Calu3 (cell line): ENCODE measurements around the gene DDX42. TPM values are rescaled to one million over a fixed set of nuclear protein-coding genes. Genes with fewer than 3 reads are reported as not detected.

ENCODE experiments used
- Bru-seq: library from RNA; stranded (reverse); fragments of 400-500 nt; gene quantifications from one replicate; lab custom pipeline; 2021; lab: Mats Ljungman, UMichigan
- BruChase-seq, 2 experiments: library from RNA; stranded (reverse); fragments of 400-500 nt; gene quantifications; one replicate each; lab custom pipeline; 2021; lab: Mats Ljungman, UMichigan
- BruUV-seq: library from RNA; stranded (reverse); fragments of 400-500 nt; replicated peaks from 2 replicates; lab custom pipeline; 2021; lab: Mats Ljungman, UMichigan
- CTCF ChIA-PET: fragments of 300-600 bp; sonication (Branson Sonifier 250); formaldehyde crosslinking; loops from one replicate; lab custom pipeline; 2022; ENCODE audit warnings: antibody characterized with exemption; lab: Charles Lee
- DNase-seq: peaks from one replicate; pipeline ENCODE4 v3.0.0; 2022
- H3K27ac Mint-ChIP-seq: one replicate; pipeline ENCODE4 v1.8.0; 2022; ENCODE audit warnings: mixed read lengths; ENCODE audit not compliant: unreplicated experiment
- H3K27me3 Mint-ChIP-seq: one replicate; pipeline ENCODE4 v1.8.0; 2022; ENCODE audit warnings: mixed read lengths; ENCODE audit not compliant: unreplicated experiment
- H3K36me3 Mint-ChIP-seq: one replicate; pipeline ENCODE4 v1.8.0; 2022; ENCODE audit warnings: mild to moderate bottlenecking, moderate library complexity, mixed read lengths; ENCODE audit not compliant: insufficient read depth, unreplicated experiment
- H3K4me1 Mint-ChIP-seq: one replicate; pipeline ENCODE4 v1.8.0; 2022; ENCODE audit warnings: mild to moderate bottlenecking, low read depth, mixed read lengths; ENCODE audit not compliant: unreplicated experiment
- H3K4me3 Mint-ChIP-seq: one replicate; pipeline ENCODE4 v1.8.0; 2022; ENCODE audit warnings: mild to moderate bottlenecking, low read depth, moderate library complexity, mixed read lengths; ENCODE audit not compliant: unreplicated experiment
- H3K9me3 Mint-ChIP-seq: one replicate; pipeline ENCODE4 v1.8.0; 2022; ENCODE audit warnings: low read depth, mixed read lengths; ENCODE audit not compliant: unreplicated experiment
- CTCF ChIP-seq: fragments of 200-600 bp; IDR thresholded peaks from one replicate; pipeline ENCODE4 v1.8.0; 2022; ENCODE audit warnings: antibody characterized with exemption; ENCODE audit not compliant: unreplicated experiment
- intact Hi-C: fragments of 100-400 bp; cut with micrococcal nuclease; formaldehyde crosslinking; loops from one replicate; pipeline ENCODE4 v1.10.0; 2022; ENCODE audit not compliant: unreplicated experiment
- long read RNA-seq: library from polyadenylated mRNA; stranded (forward); transcript quantifications from one replicate; pipeline ENCODE4 v2.0.0, GENCODE V29; 2022
- total RNA-seq: library from RNA; stranded (reverse); gene quantifications from 2 replicates; pipeline ENCODE4 v1.2.3, GENCODE V29; 2022

DDX42 gene
- total RNA-seq (87.8 and 99.5 TPM in 2 replicates), Bru-seq, nascent RNA (percentile 89 among the genes with signal in this experiment), BruChase-seq, experiment 1, labeled RNA remaining after a 6-hour chase (percentile 78 among the genes with signal in this experiment), BruChase-seq, experiment 2, labeled RNA remaining after a 2-hour chase (percentile 81 among the genes with signal in this experiment)
- long read RNA-seq, full-length matches to known transcripts = 27 of 32 reads
- long read RNA-seq, partial matches to known transcripts = 3 of 32 reads
- long read RNA-seq, other reads (novel, unspliced or antisense) = 2 of 32 reads

DNA sequence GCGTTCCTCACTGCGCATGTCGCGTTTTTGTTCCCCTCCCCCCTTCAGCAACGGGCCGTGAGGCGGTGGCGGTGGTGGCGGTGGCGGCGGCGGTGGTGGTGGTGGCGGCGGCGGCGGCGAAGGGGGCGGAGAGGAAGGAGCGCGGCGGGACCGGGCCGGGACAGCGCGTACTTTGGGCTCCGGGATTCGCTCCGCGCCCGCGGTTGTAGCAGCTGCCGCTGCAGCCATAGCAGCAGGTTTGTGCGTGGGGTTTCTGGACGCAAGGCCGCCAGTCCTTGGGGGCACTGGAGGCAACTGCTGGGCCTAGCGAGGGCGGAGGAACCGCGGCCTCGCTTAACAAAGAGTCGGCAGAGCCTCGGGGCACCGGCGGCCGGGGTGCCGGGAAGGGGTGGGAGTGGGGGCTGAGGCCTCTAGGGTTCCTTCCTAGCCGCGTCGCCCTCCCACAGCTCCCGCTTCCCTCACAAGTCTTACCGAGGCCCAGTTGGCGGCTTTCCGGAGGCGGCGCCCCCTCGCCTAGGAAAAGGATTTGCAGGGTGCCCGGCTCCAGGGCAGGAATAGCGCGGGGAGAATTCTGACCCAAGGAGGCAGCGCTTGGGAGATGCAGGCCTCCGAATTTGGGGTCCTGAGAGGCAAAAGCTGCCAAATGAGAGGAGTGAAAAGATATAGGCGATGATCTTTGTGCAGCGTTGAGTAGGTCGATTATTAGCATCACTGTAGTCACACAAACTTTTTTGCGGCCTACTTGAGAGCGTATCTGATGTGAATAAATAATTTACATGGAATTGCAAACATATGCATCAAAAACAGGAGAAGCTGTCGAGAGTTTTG is at the start of gene DDX42:
Gene DDX42 (plus strand): TSS at position 30 of the 828 bp plus-strand sequence. CDS start 12,880 bp downstream, outside the sequence.
- DNase-seq = peak; percentile 90
- H3K36me3 Mint-ChIP-seq = peaks cover 49% of the 10 kb centered on the region
- no TSS peak for BruUV-seq
- peaks cover 2% of the 10 kb centered on the region for H3K9me3 Mint-ChIP-seq
- H3K27ac Mint-ChIP-seq = peak within 1 kb of the TSS; percentile 98
- intact Hi-C loops = no loop called here
- H3K4me1 Mint-ChIP-seq = peaks cover 45% of the 10 kb centered on the region
- H3K4me3 Mint-ChIP-seq = peak within 1 kb of the TSS; percentile 73
- no peaks in the 10 kb centered on the region for H3K27me3 Mint-ChIP-seq
- no peak for TF ChIP-seq CTCF
- CTCF ChIA-PET = interaction anchor here (0.6 to 1.7 kb wide), 7 partner anchors 8 to 76 kb away, joined by 3 to 8 read pairs (median 3); no protein-coding TSS in a partner anchor

DNA sequence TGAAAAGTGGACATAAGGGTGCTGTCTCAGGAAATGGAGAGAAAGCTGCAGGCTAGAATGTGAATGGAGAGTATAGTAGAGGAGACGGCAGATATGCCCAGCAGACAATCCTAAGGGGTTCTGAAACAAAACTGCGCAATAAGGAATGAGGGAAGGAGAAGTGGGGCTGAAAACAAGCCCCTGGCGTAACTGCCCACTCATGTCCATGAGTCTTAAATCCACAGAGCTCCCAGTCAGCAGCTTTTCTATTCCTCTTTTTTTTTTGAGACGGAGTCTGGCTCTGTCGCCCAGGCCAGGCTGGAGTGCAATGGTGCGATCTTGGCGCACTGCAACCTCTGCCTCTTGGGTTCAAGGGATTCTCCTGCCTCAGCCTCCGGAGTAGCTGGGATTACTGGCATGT is 38.3 kb upstream of the DDX42 start:
- Mint-ChIP-seq H3K36me3 (peaks cover 1% of the 10 kb centered on the region), H3K27ac (no peak overlapping the region), H3K9me3 (no peaks in the 10 kb centered on the region), H3K27me3 (no peaks in the 10 kb centered on the region), H3K4me1 (no peaks in the 10 kb centered on the region), H3K4me3 (no peak overlapping the region)
- TF ChIP-seq CTCF = no peak
- CTCF ChIA-PET = no interaction called here
- intact Hi-C loops = no loop called here
- no TSS peak for BruUV-seq
- no peak for DNase-seq

DNA sequence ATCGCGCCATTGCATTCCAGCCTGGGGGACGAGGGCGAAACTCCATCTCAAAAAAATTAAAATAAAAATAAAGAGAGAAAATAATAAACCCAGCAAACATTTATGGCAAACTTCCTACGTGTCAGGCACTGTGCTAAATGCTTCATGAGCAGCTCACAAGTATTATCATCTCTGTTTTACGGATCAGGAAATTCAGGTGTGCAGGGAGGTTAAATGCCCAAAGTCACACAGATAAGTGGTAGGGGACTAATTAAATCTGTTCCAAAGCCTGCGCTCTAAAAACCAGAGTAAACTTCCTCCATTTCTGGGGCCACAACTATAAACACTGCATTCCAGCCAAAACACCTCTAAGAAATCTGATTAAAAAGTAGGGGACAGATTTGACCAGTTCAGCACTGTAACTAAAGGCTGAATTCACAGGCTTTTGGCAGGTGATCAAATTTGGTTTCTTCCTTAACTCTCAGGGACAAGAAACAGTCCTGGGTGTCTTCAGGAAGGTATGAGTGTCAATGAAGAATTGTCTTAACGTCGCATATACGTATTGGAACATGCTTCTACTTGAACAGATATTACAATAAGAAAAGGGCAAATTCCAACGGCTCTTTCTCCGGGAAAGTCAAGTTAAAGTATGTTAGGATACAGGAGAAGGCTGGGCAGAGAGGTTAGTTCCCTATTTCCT is 33.4 kb upstream of the DDX42 start:
- peak overlapping the region; percentile 58 for H3K27ac Mint-ChIP-seq
- H3K36me3 Mint-ChIP-seq = peaks cover 21% of the 10 kb centered on the region
- H3K27me3 Mint-ChIP-seq = no peaks in the 10 kb centered on the region
- intact Hi-C loops = loop anchor here (10.0 kb wide), 1 partner anchor 116 kb away; the partner anchor contains the start of gene MAP3K3
- no peak for DNase-seq
- H3K4me3 Mint-ChIP-seq = peak overlapping the region; percentile 84
- no peak for TF ChIP-seq CTCF
- H3K4me1 Mint-ChIP-seq = no peaks in the 10 kb centered on the region
- CTCF ChIA-PET = interaction anchor here (0.5 kb wide), 1 partner anchor 1007 kb away, joined by 5 read pairs; no protein-coding TSS in a partner anchor
- no peaks in the 10 kb centered on the region for H3K9me3 Mint-ChIP-seq
- BruUV-seq = TSS peak; percentile 71

DNA sequence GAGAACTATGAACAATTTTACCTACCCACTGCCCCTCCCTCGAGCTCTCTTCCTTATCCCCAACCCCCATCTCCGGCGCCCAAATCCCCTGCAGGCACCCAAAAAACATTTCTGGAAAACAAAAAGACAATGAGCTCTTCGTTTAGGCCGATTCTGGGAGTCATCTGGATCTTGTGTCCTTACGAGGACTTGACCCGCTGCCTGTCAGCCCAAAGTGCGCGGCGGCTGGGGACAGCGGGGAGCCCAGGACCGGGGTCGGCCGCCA is 32.9 kb upstream of the DDX42 start:
- DNase-seq = no peak
- CTCF ChIA-PET = no interaction called here
- no TSS peak for BruUV-seq
- no peak for TF ChIP-seq CTCF
- peaks cover 21% of the 10 kb centered on the region for H3K36me3 Mint-ChIP-seq
- H3K4me1 Mint-ChIP-seq = no peaks in the 10 kb centered on the region
- intact Hi-C loops = loop anchor here (10.0 kb wide), 1 partner anchor 116 kb away; the partner anchor contains the start of gene MAP3K3
- peak overlapping the region; percentile 58 for H3K27ac Mint-ChIP-seq
- H3K9me3 Mint-ChIP-seq = no peaks in the 10 kb centered on the region
- H3K27me3 Mint-ChIP-seq = no peaks in the 10 kb centered on the region
- peak overlapping the region; percentile 84 for H3K4me3 Mint-ChIP-seq
